HAP-1 (cell line): ENCODE results near the gene TOMM7.
"Not testable (repeated sequence)": the region's sequence is repeated elsewhere in the genome, so short reads cannot be mapped to it uniquely, and the experiment has no call there.

Experiments used
- DNase-seq, 2 experiments: peaks; one replicate each; pipeline ENCODE4 v3.0.0-alpha.2; 2016 to 2020; ENCODE audit warnings: low spot score in 2 of 2
- H3K27me3 ChIP-seq: fragments of 250-450 bp; sonication (Bioruptor Pico); 2 replicates; pipeline ENCODE4 v1.5.1; 2020; ENCODE audit warnings: low read depth, mild to moderate bottlenecking, moderate library complexity
- H3K36me3 ChIP-seq: fragments of 250-450 bp; sonication (Bioruptor Pico); replicated peaks from 2 replicates; pipeline ENCODE4 v1.5.1; 2020; ENCODE audit warnings: mild to moderate bottlenecking
- H3K4me1 ChIP-seq: fragments of 250-450 bp; sonication (Bioruptor Pico); 2 replicates; pipeline ENCODE4 v1.5.1; 2020; ENCODE audit warnings: mild to moderate bottlenecking
- H3K4me3 ChIP-seq: fragments of 250-450 bp; sonication (Bioruptor Pico); 2 replicates; pipeline ENCODE4 v1.5.1; 2020; ENCODE audit warnings: mild to moderate bottlenecking, moderate library complexity
- H3K9me3 ChIP-seq: fragments of 250-450 bp; sonication (Bioruptor Pico); 2 replicates; pipeline ENCODE4 v1.5.1; 2020; ENCODE audit warnings: mild to moderate bottlenecking, moderate library complexity
- in situ Hi-C: fragments of 300-500 bp; cut with MboI; formaldehyde crosslinking; loops from 3 replicates; pipeline ENCODE4 v1.14.3; 2020; ENCODE audit warnings: low sequenced_read_pairs, inconsistent platforms, mixed read lengths

The TOMM7 gene

DNA sequence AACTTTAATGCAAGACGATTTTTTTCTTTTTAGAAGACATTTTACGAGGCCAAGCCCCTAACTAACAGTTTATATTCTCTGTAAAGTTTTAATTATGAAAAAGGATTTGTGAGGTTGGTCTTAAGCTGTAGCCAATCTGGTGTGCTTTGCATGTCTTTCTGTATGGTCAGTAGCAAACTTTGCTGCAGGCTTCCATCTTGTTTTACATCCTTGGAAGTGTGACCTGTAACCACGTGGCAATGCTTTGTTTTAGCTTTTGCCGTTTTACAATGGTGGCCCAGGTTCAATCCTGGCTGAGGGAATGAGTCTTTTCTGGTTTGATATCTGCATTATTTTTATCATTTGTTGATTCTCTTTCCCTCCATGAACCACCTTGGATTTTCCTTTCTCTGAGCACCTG, 19.8 kb downstream of the TOMM7 start:
- peaks cover 20% of the 10 kb centered on the region for H3K4me1 ChIP-seq
- peak in 1 of 2 experiments; percentile 48 for DNase-seq
- in situ Hi-C loops, H3K9me3 ChIP-seq, H3K27me3 ChIP-seq, H3K4me3 ChIP-seq, H3K36me3 ChIP-seq: not testable (repeated sequence)

DNA sequence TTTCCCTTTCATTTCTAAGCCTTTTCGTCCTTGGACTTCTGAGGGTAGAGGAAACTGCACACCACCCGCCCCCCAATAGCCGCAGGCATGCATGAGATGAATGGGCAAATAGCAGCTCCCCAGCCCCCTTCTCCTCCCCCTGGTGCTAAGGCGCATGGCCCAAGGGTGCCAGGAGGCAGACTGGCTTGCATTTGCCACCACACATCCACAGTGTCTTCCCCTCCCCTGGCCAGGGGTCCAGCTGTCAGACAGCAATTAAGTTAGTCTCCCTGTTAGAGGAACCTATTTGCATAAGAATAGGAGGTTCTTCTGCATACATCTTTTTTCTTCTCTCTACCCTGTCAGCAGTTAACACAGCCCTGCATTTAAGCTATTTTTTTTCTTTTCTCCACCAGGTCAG, 20.2 kb downstream of the TOMM7 start:
- Histone ChIP-seq H3K36me3 (no peaks in the 10 kb centered on the region), H3K9me3 (no peaks in the 10 kb centered on the region), H3K4me3 (no peak overlapping the region), H3K4me1 (peaks cover 20% of the 10 kb centered on the region), H3K27me3 (no peaks in the 10 kb centered on the region)
- DNase-seq, result peak; percentile 82 to 92
- in situ Hi-C loops, result no loop called here

DNA sequence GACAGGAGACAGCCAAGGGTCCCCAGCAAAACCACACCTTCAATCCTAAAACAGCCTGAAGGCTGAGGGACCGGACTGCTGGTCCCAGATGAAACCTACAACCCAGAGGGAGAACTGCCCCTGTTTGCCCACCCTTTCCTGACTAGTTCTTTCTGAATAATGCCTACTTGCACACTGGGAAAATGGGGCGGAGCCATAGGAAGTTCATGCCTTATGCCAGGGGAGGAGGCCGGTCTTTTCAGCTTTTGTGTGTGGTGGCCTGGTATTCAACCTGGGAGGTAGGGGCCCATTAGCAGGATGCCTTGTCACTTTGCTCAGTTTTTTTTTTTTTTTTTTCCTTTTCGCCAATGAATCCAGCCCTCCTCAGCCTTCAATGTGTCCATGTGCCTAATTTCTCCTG, 20.7 kb downstream of the TOMM7 start:
- Histone ChIP-seq H3K9me3 (no peaks in the 10 kb centered on the region), H3K27me3 (no peaks in the 10 kb centered on the region), H3K4me3 (no peak overlapping the region), H3K4me1 (peaks cover 20% of the 10 kb centered on the region), H3K36me3 (no peaks in the 10 kb centered on the region)
- DNase-seq, result peak; percentile 39 to 74
- in situ Hi-C loops, result no loop called here

DNA sequence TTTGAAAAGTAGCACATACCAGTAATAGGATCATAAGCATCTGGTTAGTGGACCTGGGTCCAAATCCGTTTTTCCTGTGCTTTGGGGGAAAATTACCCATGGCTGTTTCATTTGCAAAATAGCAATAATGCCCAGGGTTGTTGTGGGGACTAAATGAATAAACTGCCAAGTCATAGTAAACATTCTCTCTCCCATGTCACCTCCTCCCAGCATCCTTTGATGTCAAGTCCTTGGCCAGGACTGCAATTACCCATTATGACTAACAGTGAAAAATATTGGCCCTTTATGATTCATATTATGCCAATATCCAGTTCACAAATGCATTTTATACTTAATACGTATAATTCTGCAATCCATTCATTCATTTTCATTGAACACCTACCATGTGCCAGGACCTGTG, 23.0 kb downstream of the TOMM7 start:
- in situ Hi-C loops, result no loop called here
- Histone ChIP-seq H3K9me3 (no peaks in the 10 kb centered on the region), H3K4me1 (peaks cover 20% of the 10 kb centered on the region), H3K27me3 (no peaks in the 10 kb centered on the region), H3K4me3 (no peak overlapping the region), H3K36me3 (no peaks in the 10 kb centered on the region)
- no peak for DNase-seq

DNA sequence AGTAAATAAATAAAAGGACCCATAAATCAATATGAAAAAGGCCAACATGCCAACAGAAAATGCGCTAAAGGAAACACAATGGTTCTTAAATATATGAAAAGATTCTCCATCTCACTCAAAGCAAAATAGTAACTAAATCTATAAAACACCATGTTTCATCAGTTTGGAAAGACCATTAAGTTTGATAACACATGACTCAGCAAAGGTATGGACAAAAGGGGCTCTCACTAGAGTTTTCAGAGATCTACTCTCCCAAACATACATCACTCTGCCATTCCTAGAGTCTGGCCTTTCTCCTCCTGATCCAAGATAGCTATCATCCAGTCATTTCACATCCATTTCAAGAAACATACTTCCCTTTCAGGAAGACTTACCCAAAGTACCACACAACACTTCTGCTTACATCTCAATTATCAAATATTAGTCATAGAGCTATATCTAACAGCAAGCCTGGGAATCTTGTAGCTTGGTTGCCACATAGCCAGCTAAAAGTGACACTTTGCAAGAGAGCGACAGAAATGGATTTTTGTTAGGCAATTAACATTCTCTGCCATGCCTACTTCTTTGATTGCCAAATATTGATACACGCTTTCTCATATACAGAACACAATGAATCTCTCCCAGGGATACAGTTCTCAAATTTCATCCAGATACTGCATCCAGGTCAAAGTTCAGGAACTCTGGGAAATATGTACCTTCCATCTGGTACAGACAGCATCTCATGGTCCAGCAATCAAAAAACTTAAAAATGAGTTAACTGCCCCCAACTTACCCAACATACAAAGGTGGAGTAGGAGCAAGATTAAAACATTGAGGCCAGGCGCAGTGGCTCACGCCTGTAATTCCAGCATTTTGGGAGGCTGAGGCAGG, 28.8 kb downstream of the TOMM7 start:
- no peaks in the 10 kb centered on the region for H3K36me3 ChIP-seq
- H3K27me3 ChIP-seq, result no peaks in the 10 kb centered on the region
- H3K9me3 ChIP-seq, result no peaks in the 10 kb centered on the region
- no peak overlapping the region for H3K4me3 ChIP-seq
- in situ Hi-C loops, result no loop called here
- DNase-seq, result no peak
- no peaks in the 10 kb centered on the region for H3K4me1 ChIP-seq

DNA sequence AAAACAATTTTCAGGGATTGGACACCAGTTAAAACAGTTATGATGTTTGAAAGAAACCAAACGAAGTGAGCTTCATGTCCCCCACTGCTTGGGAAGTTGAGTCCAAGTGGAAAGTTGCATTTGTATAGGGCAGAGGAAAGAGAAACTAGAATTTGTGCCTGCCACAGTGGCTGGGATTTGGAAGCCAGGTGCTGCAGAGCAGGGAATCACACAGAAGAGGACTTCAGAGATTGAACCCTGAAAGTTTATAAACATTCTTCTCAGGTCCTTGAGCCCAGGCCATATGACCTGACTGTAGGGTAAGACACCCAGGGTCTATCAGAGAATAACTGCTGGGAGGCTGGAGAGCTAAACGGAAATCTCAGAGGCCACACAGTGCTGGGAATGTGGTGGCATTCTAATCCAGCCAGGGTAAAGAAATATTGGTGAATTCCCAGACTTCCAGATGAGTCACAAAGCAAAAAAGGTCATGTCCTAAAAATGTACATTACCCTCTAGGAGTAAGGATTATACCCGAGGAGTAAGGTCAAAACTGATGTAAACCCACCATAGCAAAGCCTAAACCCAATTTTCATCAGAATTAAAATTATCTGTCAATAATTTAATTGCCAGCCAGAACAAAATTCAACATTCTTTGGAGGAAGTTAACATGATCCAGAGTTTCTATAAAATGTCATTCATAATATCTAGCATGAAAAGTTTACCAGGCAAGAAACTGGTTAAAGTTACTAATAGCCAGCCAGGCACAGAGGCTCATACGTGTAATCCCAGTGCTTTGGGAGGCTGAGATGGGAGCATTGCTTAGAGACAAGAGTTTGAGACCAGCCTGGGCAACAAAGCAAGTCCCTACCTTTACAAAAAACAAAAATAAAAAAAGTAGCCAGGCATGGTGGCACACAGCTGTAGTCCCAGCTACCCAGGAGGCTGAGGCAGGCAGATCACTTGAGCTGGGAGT, 31.2 kb downstream of the TOMM7 start:
- no peak overlapping the region for H3K4me3 ChIP-seq
- H3K9me3 ChIP-seq, result no peaks in the 10 kb centered on the region
- H3K4me1 ChIP-seq, result no peaks in the 10 kb centered on the region
- no peaks in the 10 kb centered on the region for H3K36me3 ChIP-seq
- no peaks in the 10 kb centered on the region for H3K27me3 ChIP-seq
- no peak for DNase-seq
- in situ Hi-C loops, result no loop called here

DNA sequence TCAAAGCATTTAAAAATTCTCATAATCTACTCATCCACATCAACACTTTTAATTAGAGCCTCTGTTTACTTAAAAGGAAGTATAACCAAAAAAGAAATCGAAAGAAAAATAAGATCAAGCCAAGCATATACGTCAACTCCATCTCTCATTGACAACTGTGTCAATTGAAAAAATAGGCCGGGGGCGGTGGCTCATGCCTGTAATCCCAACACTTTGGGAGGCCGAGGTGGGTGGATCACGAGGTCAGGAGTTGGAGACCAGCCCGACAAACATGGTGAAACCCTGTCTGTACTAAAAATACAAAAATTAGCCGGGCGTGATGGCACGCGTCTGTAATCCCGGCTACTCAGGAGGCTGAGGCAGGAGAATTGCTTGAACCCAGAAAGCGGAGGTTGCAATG, 32.0 kb downstream of the TOMM7 start:
- DNase-seq, H3K36me3 ChIP-seq, H3K9me3 ChIP-seq, H3K4me1 ChIP-seq, H3K4me3 ChIP-seq, H3K27me3 ChIP-seq, in situ Hi-C loops: not testable (repeated sequence)

DNA sequence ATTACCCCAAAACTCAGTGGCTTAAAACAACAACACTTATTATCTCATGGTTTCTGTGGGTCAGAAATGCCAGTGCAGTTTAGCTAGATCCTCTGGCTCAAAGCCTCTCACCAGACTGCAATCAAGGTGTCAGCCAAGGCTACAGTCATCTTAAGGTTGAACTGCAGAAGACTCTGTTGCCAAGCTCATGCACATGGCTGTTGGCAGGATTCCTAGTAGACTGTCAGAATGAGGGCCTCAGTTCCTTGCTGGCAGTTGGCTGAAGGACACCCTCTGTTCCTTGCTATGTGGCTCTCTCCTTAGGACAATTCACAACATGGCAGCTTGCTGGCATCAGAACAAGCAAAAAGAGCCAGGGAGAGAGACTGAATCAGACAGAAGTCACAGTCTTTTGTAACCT, 34.7 kb downstream of the TOMM7 start:
- in situ Hi-C loops, result no loop called here
- Histone ChIP-seq H3K27me3 (no peaks in the 10 kb centered on the region), H3K36me3 (no peaks in the 10 kb centered on the region), H3K4me1 (no peaks in the 10 kb centered on the region), H3K9me3 (no peaks in the 10 kb centered on the region), H3K4me3 (no peak overlapping the region)
- no peak for DNase-seq

DNA sequence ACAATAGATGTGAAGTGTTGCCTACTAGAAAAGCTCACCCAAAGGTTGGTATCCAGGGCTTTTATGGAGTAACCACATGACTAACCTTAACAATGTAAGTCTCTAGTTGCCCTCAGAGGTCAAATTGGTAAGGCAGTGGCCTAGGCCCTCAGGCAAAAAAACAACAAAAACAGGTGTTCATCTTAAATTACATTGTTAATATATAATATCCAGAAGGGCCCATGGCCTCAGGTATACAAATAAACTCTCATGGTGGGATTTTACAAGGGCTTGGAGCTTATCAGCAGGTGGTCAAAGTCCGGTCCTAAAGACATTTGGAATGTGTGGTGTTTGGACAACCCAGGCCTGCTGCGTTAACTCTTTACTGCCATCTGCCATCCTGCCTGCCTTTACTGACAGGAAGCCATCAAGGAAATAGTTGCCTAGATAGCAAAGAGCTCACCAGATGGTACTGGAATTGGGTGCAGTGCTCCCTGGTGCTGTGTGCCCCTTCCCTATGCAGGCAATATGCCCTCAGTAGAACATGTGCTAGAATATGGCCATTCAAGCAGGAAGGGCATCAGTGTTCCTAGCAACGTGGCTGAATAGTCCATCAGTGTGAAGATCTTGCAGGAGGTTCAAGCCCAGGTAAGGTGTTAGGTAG, 36.2 kb downstream of the TOMM7 start:
- Histone ChIP-seq H3K4me3 (no peak overlapping the region), H3K36me3 (no peaks in the 10 kb centered on the region), H3K27me3 (no peaks in the 10 kb centered on the region), H3K4me1 (no peaks in the 10 kb centered on the region), H3K9me3 (no peaks in the 10 kb centered on the region)
- in situ Hi-C loops, result no loop called here
- no peak for DNase-seq

DNA sequence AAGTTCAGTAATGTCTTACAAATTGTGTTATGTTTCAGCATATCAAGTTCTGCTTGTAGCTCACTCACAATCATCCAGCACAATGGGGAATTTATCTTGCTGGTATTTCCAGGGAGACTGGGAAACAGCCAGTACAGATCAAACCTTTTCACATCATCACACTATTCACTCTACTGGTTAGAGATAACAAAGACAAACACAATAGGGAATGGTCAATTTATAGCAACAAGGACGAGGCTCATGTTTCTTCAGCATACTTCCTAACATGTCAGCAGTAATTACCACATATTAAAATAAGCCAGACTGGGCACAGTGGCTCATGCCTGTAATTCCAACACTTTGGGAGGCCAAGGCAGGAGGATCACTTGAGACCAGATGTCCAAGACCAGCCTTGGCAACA, 38.3 kb downstream of the TOMM7 start:
- in situ Hi-C loops, result no loop called here
- H3K36me3 ChIP-seq, result no peaks in the 10 kb centered on the region
- H3K4me3 ChIP-seq, result no peak overlapping the region

DNA sequence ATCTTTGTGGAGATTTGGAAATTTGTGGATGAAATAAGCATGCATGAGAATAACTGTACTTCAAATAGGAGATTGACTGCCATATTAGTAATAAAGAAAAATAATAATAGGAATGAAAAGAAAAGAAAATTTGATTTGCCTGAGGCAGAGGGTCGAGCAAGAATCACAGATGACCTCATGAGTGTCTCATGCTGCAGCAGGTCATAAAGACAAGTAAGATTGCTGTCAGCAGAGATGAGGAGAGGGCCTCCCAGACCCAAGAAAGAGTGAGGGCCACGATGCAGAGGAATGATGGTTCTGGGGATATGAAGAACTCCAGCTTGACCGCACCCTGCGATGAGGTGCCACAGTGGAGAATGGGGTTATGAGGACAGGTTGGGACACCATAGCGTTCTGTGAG, 39.2 kb downstream of the TOMM7 start:
- in situ Hi-C loops, result no loop called here
- no peaks in the 10 kb centered on the region for H3K27me3 ChIP-seq
- DNase-seq, result no peak
- H3K4me1 ChIP-seq, result no peaks in the 10 kb centered on the region
- H3K36me3 ChIP-seq, result no peaks in the 10 kb centered on the region
- no peaks in the 10 kb centered on the region for H3K9me3 ChIP-seq
- no peak overlapping the region for H3K4me3 ChIP-seq

More for the DNA sequence above, 38.3 kb downstream of the TOMM7 start:
- no peak for DNase-seq
- Histone ChIP-seq H3K9me3 (no peaks in the 10 kb centered on the region), H3K27me3 (no peaks in the 10 kb centered on the region), H3K4me1 (no peaks in the 10 kb centered on the region)

DNA sequence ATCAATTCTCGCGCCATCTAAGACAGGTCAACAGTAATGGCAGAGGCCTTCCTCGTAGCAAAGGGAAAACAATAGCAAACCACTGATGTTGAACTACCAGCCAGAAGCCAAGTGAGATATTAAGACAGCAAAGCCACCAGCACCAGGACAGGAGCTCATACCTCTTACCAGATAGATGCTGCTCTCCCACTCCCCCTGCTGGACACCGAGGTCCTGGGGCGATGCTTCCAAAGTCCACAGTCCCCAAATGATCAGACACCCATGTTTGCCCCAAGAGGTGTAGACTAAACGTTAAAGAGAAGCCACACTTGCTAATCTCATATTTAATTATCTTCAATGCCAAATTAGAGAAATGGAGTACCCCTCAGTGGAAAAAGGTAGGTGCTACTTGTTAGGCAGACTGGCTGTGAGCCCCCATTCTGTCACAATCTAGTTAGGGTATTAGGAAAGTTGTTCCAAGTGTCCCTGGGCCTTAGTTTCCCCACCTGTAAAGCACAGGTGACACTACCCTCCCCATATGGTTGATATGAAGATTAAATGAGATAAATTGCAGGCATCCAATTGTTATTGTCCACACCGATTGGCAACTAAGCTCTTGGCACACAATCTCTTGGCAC, 39.9 kb downstream of the TOMM7 start:
- DNase-seq, result peak; percentile 39 to 88
- Histone ChIP-seq H3K36me3 (no peaks in the 10 kb centered on the region), H3K9me3 (no peaks in the 10 kb centered on the region), H3K27me3 (no peaks in the 10 kb centered on the region), H3K4me1 (no peaks in the 10 kb centered on the region), H3K4me3 (no peak overlapping the region)
- in situ Hi-C loops, result no loop called here

DNA sequence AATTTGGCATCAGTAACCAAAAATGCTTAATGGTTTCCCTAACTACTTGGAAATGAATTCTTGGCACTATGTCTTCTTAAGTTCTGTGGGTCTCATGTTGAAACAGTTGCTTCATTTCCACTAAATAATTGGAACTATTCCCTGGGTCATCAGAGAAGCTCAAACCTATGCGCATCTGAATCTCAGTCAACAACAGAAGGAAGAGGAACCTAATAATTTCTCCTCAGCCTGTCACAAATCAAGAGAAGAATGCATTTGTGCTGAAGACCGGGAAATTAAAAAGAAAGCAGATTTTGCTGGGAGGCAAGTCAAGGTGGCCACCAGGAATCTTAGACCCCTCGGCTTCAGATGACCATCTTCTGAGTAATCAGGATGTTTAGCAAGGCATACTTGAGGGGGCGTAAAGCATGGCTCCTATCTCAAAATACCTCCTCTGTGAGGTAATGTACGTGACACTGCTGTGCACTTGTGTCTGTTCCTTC, 41.4 kb downstream of the TOMM7 start:
- in situ Hi-C loops, result no loop called here
- no peak overlapping the region for H3K4me3 ChIP-seq

More for the DNA sequence above, 41.4 kb downstream of the TOMM7 start:
- no peak for DNase-seq
- no peaks in the 10 kb centered on the region for H3K27me3 ChIP-seq
- H3K36me3 ChIP-seq, result no peaks in the 10 kb centered on the region
- H3K4me1 ChIP-seq, result no peaks in the 10 kb centered on the region
- H3K9me3 ChIP-seq, result no peaks in the 10 kb centered on the region
